ENCODE results near the gene NAGPA.

The NAGPA gene

DNA sequence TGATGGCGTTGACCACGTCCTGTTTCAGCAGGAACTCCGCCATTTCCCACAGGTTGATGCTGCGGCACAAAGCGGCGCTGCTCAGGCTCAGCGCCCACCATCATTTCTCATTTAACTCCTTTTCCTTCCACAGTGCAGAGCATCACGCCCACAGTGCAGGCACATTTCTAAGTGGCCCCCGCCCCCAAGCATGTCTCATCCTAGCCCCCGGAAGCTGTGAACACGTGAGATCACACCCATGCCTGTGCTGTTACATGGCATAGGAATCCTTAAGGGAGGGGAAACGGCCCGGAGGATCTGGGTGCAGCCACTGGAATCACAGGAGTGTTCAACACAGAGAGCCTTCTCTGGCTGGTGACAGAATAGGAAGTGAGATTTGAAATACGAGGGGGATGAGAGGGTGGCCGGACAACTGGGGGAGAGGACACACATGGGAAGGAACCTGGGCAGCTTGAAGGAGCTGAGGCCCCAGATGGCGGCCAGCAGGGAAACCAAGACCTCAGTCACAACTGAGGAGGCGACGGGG, 4.7 kb downstream of the NAGPA start:
- in situ Hi-C loops (cut with MboI; ENCODE audit: low sequenced_read_pairs) = no loop called here

DNA sequence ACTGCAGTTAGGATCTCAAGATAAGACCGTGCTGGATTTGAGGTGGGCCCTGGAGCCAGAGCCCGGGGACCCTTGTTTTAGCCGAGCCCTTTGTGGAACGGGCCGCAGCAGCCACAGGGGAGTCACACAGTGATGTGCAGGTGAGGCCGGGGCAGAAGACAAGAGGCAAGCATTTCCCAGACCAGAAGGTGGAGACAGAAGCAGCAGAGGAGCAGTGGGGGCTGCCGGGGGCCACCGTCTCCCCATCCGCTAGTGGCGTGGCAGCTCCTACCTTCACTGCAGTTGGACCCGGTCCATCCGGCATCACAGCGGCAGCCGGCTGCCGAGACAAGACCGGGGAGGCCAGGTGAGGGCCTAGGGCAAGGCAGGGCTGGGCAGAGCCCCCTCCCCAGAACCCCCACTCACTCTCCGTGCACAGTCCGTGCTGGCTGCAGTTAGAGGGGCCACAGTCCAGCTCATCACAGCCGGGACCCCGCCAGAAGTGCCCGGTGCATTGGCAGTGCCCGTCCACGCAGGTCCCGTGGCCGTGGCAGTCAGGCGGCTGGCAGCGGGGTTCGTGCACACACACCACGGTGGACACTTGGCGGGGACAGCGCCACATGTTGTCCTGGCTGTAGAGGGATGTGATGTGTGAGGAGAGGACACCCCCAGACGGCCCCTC, 6.0 kb downstream of the NAGPA start:
- in situ Hi-C loops (cut with MboI; ENCODE audit: low sequenced_read_pairs) = no loop called here

DNA sequence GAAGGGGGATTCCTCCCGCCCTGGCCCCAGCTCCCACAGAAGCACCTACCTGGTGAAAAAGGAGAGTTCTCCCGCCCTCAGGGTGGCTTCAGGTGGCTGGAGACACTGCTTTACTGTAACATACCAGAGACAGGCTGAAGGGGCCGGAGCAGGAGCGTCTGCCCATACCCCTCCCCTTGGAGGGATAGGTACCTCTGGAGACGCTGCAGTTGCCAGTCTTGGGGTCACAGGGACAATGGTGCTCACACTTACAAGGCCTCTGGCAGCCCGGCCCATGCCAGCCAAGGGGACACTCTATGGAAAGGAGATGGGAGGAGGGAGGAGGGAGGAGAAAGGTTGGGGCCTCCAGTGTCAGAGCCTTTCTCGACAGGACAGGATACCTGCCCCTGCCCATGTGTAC, 6.6 kb downstream of the NAGPA start:
- in situ Hi-C loops (cut with MboI; ENCODE audit: low sequenced_read_pairs) = no loop called here

DNA sequence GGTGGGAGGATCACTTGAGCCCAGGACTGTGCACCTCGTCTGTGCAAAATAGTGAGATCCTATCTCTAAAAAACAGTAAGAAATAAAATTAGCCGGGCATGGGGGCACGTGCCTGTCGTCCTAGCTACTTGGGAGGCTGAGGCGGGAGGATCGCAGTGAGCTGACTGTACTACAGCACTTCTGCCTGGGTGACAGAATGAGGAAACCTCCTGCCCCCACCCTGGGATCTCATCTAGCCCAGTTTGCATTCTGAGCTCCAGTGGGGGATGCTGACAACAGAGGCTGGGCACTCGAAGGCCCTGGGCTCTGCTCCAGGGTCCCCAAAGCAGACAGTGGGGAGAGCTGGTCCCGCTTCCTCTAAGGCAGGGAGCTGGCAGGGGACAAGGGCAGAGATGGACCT, 7.1 kb downstream of the NAGPA start:
- in situ Hi-C loops (cut with MboI; ENCODE audit: low sequenced_read_pairs) = no loop called here

DNA sequence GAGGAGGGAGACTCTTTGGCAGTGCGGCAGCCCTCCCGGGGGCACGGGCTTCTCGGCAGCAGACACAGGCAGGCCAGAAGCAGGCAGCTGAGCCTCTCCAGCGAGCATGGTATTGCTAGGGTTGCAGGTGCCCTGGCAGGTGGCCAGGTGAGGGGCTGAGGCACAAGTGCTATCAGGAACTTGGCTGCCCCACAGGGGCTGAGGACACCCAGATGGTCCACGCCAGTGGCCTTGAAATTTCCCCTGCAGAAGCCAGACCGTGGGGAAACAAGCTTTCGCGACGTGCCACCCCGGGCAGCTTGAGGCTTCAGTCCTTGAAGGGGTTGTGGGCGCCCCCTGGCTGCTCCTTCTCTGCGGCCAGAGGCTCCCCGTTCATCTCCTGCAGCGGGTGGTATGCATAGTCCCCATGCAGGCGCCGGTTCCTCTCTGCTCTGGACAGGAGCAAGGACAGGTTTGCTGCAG, 8.5 kb downstream of the NAGPA start:
- in situ Hi-C loops (cut with MboI; ENCODE audit: low sequenced_read_pairs) = no loop called here

DNA sequence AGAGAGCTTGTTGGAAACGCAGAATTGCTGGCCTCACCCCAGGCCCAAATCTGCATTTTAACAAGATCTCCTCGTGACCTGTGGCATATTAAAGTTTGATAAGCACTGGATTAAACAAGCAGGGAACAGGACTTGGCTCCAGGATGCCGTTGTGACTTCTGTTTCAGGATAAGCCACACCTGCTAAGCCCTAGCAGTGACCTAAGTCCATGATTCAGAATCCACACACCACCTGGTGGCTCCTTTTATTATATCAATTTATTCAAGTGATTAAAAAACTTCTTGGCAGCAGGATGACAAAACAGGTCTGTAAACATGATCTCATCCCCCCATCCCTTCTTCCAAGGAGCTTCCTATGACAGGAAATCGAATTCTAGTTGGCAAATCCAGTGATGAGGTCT, 9.1 kb downstream of the NAGPA start:
- in situ Hi-C loops (cut with MboI; ENCODE audit: low sequenced_read_pairs) = no loop called here

DNA sequence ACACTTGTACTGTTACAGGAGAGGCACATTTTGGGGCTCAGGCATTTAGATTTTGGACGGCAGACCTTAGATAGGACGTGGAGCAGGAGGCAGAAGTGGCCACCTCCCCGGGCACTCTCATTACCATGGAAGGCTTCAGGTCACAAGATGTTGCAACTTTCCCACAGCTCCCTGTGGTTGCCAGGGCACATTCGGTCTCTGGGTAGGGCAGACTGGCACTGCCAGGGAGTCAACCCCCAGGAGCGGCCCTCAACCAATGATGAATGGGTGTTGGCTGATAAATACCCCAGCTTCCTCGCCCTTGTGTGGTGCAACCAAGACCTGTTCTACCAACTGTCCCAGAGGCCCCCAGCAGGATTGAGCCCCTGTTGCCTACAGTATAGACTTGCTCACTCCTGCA, 11.2 kb downstream of the NAGPA start:
- in situ Hi-C loops (cut with MboI; ENCODE audit: low sequenced_read_pairs) = no loop called here

DNA sequence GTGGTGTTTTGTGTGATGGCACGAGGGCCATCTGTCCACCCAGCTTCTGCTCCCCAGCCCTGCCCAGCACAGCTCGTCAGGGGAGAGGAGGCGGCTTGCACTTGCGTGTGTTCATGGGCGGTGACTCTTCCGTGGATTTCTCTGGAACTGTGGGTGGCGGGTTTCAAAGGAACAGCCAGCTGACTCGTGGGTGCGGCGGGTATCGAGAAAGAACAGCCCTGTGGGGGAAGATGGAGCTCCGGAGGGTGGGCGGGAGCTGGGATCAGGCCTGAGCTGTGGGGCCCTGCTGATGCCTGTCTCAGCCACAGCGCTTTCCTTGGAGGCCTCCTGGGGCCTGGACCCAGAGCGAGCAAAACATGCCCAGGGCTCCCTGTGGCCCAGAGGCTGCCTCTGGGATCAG, 13.2 kb downstream of the NAGPA start:
- in situ Hi-C loops (cut with MboI; ENCODE audit: low sequenced_read_pairs) = no loop called here

DNA sequence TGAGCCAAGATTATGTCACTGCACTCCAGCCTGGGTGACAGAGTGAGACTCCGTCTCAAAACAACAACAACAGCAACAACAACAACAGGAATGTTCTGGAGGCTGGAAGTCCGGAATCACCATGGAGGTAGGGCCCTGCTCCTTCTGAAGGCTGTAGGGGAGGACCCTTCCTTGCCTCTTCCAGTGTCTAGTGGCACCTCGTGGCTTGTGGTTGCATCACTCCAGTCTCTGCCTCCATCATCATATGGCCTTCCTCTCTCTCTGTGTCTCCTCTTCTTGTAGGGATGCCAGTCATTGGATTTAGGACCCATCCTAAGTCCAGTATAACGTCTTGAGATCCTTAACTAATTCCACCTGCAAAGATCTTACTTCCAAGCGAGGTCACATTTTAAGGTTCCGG, 14.0 kb downstream of the NAGPA start:
- in situ Hi-C loops (cut with MboI; ENCODE audit: low sequenced_read_pairs) = no loop called here

DNA sequence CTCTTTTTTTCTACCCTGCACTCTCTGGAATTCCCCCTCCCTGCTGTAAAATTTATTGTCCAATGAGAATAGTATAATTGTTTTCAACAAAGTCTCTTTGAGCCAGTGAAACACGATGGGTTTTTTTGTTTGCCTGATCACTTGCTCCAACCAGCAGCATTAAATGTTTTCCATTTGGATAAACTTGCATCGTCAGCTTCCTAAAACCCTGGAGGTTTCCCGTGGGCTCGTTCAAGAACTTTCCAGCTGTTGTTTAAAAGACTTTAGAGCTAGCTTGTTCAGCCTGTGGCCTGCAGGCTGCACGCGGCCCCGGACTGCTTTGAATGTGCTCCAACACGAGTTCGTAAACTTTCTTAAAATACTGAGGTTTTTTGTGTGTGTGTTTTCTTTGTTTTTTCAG, 14.9 kb downstream of the NAGPA start:
- in situ Hi-C loops (cut with MboI; ENCODE audit: low sequenced_read_pairs) = no loop called here

DNA sequence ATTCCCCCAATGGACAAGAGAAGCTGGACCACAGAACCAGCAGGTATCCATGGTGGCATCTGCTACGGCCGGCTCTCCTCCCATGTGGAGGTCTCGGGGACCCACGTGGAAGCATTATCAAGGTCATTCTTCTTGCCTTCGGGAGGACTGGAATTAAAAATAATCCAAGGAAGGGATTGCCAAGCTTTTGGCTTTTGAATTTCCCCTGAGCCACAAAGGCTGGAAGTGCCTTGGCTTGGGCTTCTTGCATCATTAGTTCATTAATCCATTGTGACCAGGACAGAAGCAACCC, 16.1 kb downstream of the NAGPA start:
- in situ Hi-C loops (cut with MboI; ENCODE audit: low sequenced_read_pairs) = no loop called here

DNA sequence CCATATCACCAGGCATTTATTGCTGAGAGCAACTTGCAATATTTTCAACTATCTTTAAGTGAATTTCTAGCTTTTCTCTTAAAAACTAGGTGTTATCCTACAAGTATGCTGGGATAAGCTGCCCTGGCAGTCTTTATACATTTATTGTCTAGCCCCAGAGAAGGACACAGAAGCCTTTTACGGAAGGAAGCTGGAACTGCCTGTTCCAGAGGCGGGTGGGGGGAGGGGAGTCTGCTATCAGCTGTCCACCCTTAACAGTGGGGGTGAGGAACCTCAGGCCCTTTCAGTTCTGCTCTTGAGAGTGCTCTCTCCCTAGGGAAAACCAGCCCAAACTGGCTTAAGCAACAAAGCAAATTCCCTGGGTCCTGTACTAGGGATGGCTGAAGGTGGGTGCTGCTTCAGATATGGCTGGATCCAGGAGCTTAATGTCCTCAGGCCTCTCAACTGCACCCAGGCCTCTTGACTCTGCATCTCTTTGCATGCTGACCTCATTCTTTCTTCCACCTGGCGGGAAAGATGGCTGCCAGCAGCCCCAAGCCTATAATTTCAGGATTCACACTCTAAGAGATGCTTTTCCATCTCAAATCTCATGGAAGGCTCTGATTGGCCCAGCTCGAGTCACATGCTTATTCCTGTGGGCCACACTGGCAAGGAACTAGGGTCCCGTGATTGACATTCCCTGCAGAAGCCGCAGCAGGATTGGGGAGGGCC, 16.6 kb downstream of the NAGPA start:
- in situ Hi-C loops (cut with MboI; ENCODE audit: low sequenced_read_pairs) = no loop called here

DNA sequence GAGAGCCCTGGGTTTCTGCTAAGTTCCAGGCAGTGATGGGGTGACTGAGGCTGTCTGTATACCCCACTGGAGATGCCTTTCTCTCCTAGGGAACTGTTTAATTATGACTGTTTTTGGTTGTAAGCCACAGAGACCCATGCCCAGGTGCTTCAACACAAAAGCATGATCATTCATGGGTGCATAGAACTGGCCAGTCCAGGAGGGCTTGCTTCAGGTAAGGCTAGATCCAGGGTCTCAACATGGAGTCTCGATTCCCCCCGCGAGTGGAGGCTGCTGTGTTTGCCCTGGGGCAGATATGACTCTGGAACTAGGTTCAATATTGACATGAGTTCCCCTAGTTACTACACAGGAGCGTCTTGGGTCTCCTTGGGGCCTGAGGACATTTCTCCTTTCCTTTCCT, 17.8 kb downstream of the NAGPA start:
- in situ Hi-C loops (cut with MboI; ENCODE audit: low sequenced_read_pairs) = no loop called here

DNA sequence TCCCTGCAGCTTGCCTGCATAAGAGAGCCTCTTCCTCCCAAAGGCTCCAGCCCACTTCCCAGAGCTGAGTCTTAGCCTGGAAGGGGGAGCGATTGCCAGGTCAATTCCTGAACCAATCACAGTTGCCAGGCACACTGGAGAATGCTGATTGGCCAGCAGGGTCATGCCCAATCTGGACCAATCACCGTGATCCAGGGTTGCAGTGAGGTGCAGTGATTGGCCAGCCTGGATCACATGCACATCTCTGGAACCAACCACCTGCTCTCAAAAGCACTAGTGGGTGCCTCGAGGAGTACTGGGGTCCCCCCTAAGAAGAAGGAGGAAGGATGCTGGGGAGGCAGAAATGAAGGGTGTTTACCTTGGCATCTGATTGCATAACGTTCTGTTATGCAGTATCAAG, 18.4 kb downstream of the NAGPA start:
- in situ Hi-C loops (cut with MboI; ENCODE audit: low sequenced_read_pairs) = no loop called here

DNA sequence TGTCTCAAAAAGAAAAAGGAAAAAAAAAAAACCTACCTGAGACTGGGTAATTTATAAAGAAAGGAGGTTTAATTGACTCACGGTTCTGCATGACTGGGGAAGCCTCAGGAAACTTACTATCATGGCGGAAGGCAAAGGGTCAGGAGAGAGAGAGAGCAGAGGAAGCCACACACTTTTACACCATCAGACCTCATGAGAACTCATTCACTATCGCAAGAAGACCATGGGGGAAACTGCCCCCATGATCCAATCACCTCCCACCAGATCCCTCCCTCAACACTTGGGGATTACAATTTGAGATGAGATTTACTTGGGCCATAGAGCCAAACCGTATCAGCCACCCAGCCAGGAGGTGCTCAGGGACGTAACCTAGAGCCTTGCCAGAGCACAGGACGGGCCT, 20.8 kb downstream of the NAGPA start:
- in situ Hi-C loops (cut with MboI; ENCODE audit: low sequenced_read_pairs) = no loop called here

DNA sequence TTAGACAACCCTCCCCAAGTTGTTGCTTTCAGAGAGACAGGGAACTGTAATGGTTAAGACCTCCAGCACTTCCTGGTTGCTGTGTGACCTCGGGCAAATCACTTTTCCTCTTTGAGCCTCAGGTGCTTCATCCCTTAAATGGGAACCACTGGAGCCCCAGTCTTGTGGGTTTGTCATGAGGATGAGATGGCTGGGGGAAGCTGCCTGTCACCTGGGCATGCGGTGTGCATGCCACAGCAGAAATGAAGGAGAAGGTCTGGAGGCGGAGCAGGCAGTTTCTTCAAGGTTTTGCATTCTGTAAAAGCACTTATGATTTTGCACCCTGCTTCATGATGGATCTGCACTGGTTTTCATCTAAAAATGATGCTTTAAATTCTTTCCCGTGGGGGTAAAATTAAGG, 22.1 kb downstream of the NAGPA start:
- in situ Hi-C loops (cut with MboI; ENCODE audit: low sequenced_read_pairs) = no loop called here

DNA sequence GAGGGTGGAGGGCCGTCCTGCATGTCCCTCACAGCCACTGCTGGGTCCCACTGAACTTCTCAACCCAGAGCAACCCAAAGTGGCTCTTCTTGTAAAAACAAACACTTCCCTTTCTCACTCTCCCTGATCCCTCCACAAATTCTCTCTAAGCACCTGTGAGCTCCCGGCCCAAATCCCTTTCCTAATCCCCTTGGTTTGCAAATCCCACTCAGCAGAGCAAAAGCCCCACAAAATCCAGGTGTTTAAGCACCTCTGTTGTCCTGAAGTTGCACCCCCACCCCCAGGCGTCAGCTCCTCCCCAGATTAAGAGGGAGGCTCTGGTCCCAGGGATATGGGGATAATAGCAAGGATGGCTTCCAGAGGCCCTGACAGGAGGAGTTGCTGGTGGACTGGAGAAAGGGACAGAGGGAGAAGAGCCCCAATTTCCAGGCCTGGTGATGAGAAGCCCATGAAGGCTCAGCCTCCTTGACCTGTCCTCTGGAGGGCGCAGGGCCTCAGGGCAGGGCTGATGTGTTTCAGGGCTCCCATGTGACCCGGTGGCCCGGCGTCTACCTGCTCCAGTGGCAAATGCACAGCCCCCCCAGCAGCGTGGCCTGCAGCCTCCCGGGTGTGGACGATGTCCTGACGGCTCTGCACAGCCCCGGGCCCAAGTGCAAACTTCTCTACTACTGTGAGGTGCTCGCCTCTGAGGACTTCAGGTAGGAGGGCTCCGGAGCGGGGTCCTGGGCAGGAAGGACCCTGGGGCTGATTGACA, 23.0 kb downstream of the NAGPA start:
- in situ Hi-C loops (cut with MboI; ENCODE audit: low sequenced_read_pairs) = no loop called here

DNA sequence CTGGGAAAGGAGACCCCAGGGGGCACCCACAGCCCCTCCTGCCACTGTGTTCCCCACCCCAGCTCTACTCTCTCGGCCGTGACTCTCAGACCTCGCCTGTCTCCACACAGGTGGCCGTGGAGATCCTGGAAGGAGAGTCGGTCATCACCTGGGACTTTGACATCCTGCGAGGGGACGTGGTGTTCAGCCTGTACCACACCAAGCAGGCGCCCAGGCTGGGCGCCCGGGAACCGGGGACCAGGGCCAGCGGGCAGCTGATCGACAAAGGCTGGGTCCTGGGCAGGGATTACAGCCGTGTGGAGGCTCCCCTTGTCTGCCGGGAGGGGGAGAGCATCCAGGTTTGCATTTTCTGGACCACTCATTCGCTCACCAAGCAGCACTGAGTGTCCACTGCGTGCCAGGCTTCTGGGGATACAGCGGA, 25.4 kb downstream of the NAGPA start:
- in situ Hi-C loops (cut with MboI; ENCODE audit: low sequenced_read_pairs) = no loop called here

DNA sequence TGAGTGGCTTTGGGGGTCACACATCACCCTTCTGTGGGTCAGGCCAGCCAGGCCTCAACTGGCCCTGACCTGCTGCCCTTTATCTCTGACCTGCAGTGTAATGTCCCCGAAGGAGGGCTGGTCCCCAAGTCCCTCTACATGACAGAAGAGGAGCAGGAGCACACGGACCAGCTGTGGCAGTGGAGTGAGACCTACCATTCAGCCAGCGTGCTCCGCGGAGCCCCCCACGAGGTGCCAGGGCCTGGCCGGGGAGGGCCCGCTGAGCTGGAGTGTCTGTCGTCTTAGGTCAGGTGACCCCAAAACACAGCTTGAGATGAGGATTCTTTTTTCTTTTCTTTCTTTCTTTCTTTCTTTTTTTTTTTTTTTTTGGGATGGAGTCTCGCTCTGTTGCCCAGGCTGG, 26.5 kb downstream of the NAGPA start:
- in situ Hi-C loops (cut with MboI; ENCODE audit: low sequenced_read_pairs) = no loop called here

DNA sequence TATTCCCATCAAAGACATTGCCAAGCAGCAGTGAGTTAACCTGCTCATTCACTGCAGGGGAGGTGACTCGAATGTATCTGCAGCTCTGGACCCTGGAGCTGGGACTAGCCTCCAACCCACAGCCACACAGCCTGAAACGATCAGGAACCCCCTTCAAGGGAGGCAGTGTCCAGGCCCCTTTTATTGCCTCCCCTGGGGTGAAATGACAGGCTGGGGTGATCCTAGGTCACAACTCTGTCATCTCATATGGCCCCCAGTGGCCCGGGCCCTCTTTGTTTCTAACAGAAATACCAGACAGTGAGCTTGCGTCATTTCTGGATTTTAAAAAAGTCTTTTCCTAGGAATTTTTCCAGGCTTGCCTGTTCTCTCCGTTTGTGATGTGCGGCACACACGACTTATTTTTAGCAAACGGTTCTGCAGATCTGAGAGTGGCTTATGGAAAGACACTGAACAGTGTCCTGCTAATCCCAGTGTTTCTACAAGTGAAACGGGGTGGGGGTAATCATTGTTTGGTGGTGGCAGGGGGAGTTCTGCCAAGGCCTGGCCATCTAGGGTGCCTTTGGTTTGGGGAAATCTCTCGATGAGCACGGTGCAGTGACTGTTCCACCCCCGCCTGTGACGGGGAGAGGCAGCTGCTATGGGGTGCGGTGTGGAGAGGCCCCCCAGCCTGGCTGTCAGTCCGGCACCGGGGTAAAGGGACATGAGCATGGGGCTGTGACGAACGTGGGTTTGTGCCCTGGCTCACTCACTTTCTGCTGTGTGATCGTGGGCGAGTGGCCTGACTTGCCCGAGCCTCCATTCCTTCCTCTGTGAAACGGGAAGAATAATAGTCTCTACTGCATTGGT, 27.2 kb downstream of the NAGPA start:
- in situ Hi-C loops (cut with MboI; ENCODE audit: low sequenced_read_pairs) = no loop called here

DNA sequence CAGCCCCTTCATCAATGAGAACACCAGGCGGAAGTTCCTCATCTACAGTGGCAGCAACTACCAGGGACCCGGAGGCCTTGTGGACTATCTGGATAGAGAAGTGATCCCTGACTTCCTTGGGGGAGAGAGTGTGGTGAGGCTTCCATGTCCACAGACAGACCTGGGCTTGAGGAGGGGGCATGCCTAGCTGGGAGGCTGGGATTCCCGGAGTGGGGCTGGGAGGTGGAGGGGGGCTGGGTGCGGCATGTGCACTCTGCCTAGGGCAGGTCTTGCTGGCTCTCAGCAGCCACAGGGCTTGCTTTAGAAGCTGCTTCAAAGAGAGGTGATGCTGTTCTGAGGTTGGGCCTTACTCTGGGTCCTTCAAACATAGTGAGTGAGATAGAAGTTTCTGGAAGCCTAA, 27.8 kb downstream of the NAGPA start:
- in situ Hi-C loops (cut with MboI; ENCODE audit: low sequenced_read_pairs) = no loop called here
